Measurements from ENCODE around the gene TRPC4AP.

TRPC4AP gene

GRCh38 chr20:34983995-34984735 is 108.4 kb downstream of the TRPC4AP start:
- no peak for DNase-seq

- DNase-seq, result no peak
Observed at GRCh38 chr20:34983089-34983820, 109.4 kb downstream of the TRPC4AP start.

DNA sequence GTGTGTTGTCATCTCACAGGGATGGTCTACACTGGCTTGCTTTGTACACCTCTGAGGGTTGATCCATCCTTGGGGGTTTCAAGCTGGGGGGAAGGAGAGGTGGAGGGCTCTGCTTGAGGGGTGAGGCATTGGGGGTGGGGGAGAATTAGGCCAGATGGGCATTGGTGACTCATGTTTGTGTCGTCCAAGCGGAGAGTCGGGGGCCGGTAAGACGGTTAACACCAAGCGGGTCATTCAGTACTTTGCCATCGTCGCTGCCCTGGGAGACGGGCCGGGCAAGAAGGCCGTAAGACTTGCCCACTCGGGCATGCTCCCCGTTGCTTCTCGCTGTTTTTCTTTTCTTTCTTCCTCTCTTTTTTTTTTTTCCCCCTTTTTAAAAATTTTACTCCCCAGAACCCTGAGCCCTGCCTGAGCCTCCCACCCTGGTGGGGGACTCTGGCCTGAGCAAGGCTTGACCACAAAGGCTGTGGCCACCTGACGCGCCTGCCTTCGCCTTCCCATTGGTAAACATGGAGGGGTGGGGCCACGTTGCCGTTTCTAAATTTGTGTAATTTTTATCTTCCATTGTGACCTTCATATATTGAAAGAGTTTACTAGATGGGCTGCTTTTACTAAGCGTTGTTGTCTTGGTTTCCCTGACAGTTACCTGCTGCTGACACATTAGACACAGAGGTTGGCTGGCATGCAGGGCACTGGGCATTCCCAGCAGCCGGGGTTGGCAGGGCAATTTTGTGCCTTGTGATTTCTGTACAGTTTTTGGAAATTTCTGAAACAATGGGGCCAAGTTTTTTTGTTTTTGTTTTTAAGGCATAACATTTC is 110.1 kb downstream of the TRPC4AP start:
- DNase-seq, result no peak

- DNase-seq, result no peak
Observed at GRCh38 chr20:34980543-34981233, 111.9 kb downstream of the TRPC4AP start.

GRCh38 chr20:34979366-34980153 is 113.0 kb downstream of the TRPC4AP start:
- DNase-seq, result peak; percentile 22

- DNase-seq, result no peak
Observed at GRCh38 chr20:34978092-34978744, 114.4 kb downstream of the TRPC4AP start.

DNA sequence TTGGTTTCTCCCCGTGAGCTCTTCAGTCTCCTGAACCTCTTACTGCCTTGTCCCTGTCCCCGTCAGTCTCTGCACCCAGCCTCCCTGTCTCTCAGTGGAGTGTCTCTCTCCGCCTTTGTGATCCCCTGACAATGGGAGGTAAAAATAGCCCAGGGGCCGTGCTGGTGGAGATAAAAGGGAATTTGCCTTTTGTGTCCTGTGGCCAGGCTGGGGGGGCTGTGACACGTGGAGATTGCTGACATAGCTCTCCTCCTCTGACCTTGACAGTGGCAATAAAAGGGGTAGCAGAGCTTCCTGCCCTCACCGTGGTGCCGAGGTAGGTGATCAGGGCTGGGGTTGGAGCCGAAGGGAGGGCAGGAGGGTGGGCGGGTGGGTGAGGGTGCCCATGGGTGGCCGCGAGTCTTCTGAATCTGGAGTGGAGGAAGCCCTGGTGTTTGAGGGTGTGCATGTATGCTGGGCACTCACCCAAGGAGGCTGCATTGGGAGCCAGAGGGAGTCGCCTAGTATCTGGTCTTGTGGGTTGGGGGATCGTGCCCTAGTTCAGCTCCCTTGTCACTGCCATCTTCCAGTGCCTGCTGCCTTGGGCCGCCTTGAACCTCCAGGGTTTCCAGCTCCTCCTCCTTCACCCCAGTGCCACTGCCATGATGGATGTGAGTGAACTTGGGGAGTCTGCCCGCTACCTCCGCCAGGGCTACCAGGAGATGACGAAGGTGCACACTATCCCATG is 115.1 kb downstream of the TRPC4AP start:
- no peak for DNase-seq

GRCh38 chr20:34976286-34976685 is 116.3 kb downstream of the TRPC4AP start:
- no peak for DNase-seq

GRCh38 chr20:34974246-34974645 is 118.4 kb downstream of the TRPC4AP start:
- DNase-seq, result no peak

GRCh38 chr20:34971561-34972235 is 120.9 kb downstream of the TRPC4AP start:
- DNase-seq, result no peak

DNA sequence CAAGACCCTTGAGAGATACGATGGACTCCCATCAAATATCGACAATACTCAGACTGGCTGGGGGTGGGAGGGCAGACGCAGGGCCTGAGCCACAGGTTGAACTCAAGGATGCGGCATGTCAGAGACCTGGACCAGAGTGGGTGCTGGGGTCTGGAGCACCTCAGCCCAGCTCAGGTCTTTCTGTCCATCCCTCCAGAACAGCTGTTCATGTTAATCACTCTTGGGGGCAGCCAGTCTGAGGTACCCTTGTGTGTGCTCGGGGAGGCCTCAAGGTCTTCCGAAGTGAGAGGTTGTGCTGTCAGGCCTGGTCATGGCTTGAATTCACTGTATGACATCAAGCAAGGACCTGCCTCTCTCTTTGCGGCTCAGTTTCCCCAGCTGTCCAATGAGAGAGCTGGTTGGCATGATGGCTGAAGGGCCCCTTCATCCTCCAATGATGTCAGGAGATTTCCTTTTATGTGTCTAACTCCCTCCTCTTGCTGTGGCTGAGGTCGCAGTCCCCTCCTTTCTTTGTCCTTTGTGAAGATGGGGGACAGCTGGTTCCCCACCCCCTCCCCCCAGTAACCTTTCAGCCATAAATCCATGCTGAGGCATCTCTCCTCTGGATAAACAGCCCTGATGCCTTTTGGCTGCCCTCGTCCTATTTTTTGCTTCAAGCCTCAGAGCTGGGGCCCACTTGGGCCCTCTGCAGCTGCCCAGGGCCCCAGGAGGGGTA is 121.6 kb downstream of the TRPC4AP start:
- no peak for DNase-seq

DNA sequence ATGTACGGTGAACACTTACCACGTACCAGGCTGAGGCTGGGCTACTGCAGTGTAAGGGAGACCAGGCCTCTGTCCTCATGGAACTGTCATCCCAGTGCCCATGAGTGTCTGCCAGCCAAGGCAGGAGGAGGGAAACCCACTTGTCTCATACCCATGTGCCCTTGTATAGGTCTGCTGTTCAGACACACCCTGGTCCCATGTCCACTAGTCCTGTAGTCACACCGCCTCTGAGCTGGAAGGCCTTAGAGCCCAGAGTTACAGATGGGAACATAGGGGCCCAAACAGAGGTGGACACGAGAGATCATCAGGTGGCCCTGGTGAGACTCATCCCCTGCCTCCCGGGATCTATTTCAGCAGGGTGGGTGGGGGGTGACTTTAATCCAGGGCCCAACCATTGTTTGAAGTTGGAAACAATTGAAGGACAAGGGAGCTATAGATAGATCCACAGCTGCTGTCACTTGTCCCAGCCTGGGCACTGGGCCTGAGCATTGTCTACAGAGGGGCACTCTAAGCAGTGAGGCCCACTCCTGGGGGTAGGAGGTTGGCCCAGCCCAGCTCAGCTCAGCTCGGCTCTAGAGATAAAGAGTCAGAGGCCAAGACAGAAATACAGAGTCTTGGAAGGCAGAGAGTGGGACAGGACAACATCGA is 122.3 kb downstream of the TRPC4AP start:
- DNase-seq, result no peak

GRCh38 chr20:34968042-34968775 is 124.4 kb downstream of the TRPC4AP start:
- no peak for DNase-seq

GRCh38 chr20:34967421-34967820 is 125.2 kb downstream of the TRPC4AP start:
- no peak for DNase-seq

DNA sequence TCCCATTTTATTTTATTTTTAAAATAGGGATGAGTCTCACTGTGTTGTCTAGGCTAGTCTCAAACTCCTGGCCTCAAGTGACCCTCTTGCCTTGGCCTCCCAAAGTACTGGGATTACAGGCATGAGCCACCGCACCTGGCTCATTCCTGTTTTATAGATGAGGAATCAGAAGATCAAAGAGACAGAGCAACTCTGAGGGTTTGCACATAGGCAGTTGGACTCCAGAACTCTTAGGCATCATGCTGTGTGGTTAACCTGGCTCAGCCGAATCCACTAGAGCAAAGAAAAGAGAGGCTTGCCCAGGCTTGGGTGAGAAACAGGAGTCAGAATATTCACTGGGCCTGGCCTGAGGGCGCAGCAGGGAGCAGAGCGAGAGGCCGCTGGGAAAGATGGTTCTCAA is 127.6 kb downstream of the TRPC4AP start:
- no peak for DNase-seq

- DNase-seq, result no peak
Observed at GRCh38 chr20:34964486-34964885, 128.1 kb downstream of the TRPC4AP start.

DNA sequence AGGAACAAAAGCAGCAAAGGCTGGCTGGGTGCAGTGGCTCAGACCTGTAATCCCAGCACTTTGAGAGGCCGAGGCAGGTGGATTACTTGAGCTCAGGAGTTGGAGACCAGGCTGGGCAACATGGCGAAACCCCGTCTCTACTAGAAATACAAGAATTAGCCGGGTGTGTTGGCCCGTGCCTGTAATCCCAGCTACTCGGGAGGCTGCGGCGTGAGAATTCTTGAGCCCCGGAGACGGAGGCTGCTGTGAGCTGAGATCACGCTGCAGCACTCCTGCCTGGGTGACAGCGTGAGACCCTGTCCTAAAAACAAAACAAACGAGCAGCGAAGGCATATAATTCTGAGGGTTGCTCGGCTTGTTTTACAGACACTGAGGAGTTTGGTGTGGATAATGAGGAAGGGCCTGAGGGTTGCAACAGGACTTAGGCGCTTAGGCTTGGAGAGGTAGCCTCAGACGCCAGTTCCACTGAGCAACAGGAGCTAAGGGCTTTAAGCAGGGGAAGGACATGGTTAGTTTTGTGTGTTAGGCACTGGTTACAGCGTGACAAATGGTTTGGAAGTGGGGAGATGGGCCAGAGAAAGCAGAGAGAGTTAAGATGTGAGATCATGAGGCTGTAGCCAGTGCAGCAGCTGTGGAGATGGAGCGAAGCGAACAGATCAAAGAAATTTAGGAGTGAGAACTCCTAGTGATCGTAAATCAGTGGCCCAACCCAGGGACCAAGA is 135.7 kb downstream of the TRPC4AP start:
- no peak for DNase-seq

DNA sequence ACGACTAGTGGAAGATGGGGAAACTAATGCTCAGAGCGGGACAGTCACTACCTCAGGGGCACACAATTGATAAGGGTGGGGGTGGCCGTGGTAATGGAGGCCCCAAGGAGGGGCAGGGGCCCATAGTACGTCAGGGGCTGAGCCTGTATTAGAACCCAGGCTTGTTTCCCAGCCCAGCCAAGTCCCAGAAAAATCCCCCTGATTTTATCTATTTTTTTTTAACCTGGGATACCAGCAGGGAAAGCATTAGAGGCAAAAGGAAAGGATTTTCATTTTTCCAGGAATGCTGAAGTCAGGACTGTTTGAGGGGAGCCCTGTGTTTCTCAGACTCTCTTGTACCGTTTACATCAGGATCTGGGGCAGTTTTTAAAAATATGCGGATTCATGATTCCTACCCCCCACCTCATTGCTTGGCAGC is 136.6 kb downstream of the TRPC4AP start:
- no peak for DNase-seq

Measured in stimulated activated CD4-positive, alpha-beta T cell treated with anti-CD3 and anti-CD28 coated beads, Interleukin-1b, Interleukin-23, amount 100 ng/mL, for 48 hours (primary cell).